Measurements from ENCODE around the gene ACADSB. TPM values are rescaled to one million over a fixed set of nuclear protein-coding genes. Genes with fewer than 3 reads are reported as not detected.

ACADSB gene
- total and polyA plus RNA-seq, 12 donors = 6.8 to 114 (median 94.3) TPM

DNA sequence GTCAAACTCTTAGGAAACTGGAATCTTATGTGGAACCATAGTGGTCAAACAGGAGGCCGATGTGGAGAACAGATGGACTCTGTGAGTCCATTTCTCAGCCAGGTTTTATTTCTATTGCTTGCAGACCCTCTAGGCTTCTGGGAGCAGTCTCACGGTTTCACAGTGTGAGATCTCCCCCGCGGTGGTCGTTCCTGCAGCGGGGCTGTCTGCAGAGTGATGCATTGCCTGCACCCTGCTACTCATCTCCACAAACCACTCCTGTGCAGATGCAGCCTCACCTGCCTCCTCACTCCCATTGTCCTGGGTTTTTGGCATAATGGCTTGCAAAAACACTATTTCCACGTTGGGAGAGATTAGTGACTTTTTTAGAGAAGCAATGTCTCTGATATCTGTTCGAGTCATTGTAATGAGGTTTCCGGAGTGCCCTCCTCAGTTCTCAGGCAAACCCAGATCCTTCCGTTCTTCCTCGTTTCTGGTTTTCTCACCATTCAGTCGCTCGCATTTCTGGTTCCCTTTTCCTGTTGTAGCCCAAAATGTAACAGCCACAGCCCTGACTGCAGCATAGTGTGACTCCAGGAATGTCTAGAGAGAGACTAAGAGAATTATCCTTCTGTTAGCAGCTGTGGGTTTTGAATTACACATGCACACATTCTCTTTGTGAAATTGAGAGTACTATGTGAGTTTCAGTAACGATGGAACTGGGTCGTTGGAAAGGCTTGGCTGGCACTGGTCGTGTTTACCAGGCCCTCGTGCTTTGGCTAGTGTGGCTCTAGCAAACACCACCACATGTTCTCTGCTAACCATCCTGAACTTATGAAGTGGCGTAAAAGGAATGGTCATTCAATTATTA, 30.2 kb downstream of the ACADSB start:
- no peak for ATAC-seq
- H3K36me3 ChIP-seq = peaks cover 0 to 89% (median 5%) of the 10 kb centered on the region in 9 donors
- TF ChIP-seq, protein P1, sequence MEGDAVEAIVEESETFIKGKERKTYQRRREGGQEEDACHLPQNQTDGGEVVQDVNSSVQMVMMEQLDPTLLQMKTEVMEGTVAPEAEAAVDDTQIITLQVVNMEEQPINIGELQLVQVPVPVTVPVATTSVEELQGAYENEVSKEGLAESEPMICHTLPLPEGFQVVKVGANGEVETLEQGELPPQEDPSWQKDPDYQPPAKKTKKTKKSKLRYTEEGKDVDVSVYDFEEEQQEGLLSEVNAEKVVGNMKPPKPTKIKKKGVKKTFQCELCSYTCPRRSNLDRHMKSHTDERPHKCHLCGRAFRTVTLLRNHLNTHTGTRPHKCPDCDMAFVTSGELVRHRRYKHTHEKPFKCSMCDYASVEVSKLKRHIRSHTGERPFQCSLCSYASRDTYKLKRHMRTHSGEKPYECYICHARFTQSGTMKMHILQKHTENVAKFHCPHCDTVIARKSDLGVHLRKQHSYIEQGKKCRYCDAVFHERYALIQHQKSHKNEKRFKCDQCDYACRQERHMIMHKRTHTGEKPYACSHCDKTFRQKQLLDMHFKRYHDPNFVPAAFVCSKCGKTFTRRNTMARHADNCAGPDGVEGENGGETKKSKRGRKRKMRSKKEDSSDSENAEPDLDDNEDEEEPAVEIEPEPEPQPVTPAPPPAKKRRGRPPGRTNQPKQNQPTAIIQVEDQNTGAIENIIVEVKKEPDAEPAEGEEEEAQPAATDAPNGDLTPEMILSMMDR (IDR thresholded peaks at IDR 0.05) = no peak

GRCh38 chr10:123039632-123039930, 30.8 kb downstream of the ACADSB start:
- TF ChIP-seq, protein P1 (IDR thresholded peaks at IDR 0.05) = no peak
- Histone ChIP-seq H3K9me3 (no peaks in the 10 kb centered on the region), H3K4me3 (no peak overlapping the region), H3K36me3 (peaks cover 0 to 90% (median 5%) of the 10 kb centered on the region in 9 donors), H3K27me3 (no peaks in the 10 kb centered on the region), H3K27ac (no peak overlapping the region), H3K4me1 (no peaks in the 10 kb centered on the region)
- no peak for DNase-seq
- intact Hi-C loops (cut with DNase I) = no loop called here
- ATAC-seq = no peak

More for the DNA sequence above, 30.2 kb downstream of the ACADSB start:
- H3K27ac ChIP-seq = no peak overlapping the region
- 71 to 74% methylated on average over 18 of the region's 18 CpGs for WGBS, 2 donors
- H3K27me3 ChIP-seq = no peaks in the 10 kb centered on the region
- no peak for DNase-seq
- no peak overlapping the region for H3K4me3 ChIP-seq
- intact Hi-C loops (cut with DNase I) = no loop called here
- no peaks in the 10 kb centered on the region for H3K9me3 ChIP-seq
- H3K4me1 ChIP-seq = no peaks in the 10 kb centered on the region

DNA sequence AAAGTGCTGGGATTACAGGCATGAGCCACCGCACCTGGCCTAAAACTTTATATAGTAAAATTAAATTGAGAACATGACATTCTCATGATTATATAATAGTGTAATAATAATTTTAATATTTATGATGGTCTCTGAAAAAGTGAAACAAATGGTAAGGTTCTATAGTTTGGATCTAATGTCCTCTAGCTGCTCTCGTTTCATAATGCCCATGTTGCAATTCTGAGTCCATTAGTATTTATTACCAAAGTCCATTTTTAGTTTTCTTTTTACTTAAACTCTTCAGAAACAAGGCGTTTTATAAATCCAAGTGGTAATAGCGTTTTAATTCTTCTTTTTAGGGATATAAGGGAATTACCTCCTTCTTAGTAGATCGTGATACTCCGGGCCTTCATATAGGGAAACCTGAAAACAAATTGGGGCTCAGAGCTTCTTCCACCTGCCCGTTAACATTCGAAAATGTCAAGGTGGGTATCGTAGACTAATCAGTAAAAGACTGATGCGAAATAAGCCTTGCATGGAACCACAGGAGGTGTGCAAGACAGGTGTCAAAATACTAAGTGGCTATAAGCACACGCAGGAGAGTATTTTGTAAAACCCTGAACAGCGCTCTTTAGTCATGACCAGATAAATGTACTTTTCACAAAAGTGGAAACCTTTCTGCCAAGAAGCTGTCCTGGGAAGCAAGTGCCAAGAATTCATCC, 34.1 kb downstream of the ACADSB start:
- no peak overlapping the region for H3K4me3 ChIP-seq
- intact Hi-C loops (cut with DNase I) = loop anchor here (1.0 to 10.0 kb wide), 4 partner anchors 512 to 516 kb away; no protein-coding TSS in a partner anchor
- H3K9me3 ChIP-seq = no peaks in the 10 kb centered on the region
- H3K27me3 ChIP-seq = no peaks in the 10 kb centered on the region
- 85 to 87% methylated on average over 12 of the region's 12 CpGs for WGBS, 2 donors
- H3K4me1 ChIP-seq = no peaks in the 10 kb centered on the region
- TF ChIP-seq, protein P1 (IDR thresholded peaks at IDR 0.05) = no peak
- H3K36me3 ChIP-seq = peaks cover 0 to 84% (median 7%) of the 10 kb centered on the region in 9 donors
- DNase-seq = no peak
- no peak for ATAC-seq
- H3K27ac ChIP-seq = no peak overlapping the region

- TF ChIP-seq, protein P1 (IDR thresholded peaks at IDR 0.05) = peak; percentile 23 to 70 (median 58)
- ATAC-seq (peak in 4 of 8 donors; percentile 34 to 63 (median 50)), DNase-seq (peak in 1 of 2 donors; percentile 7)
- Histone ChIP-seq H3K36me3 (peaks cover 0 to 83% (median 10%) of the 10 kb centered on the region in 9 donors), H3K4me3 (no peak overlapping the region), H3K9me3 (no peaks in the 10 kb centered on the region), H3K27me3 (no peaks in the 10 kb centered on the region), H3K4me1 (no peaks in the 10 kb centered on the region), H3K27ac (no peak overlapping the region)
- intact Hi-C loops (cut with DNase I) = loop anchor here (1.0 to 10.0 kb wide), 4 partner anchors 511 to 516 kb away; no protein-coding TSS in a partner anchor
- 19 to 22% methylated on average over 5 of the region's 5 CpGs for WGBS, 2 donors
These were observed 34.7 kb downstream of the ACADSB start for GRCh38 chr10:123043409-123043925.

Data from heart right ventricle (tissue), 16 donors.